GM19397 (cell line): ENCODE results near the gene MLLT6.
"Not testable (repeated sequence)": the region's sequence is repeated elsewhere in the genome, so short reads cannot be mapped to it uniquely, and the experiment has no call there.

ENCODE experiments used
- ATAC-seq: cut with Tn5 transposase; IDR thresholded peaks from one replicate; pipeline ENCODE4 v1.9.1; 2021; ENCODE audit warnings: mild to moderate bottlenecking, moderate library complexity; ENCODE audit not compliant: unreplicated experiment

MLLT6 gene

DNA sequence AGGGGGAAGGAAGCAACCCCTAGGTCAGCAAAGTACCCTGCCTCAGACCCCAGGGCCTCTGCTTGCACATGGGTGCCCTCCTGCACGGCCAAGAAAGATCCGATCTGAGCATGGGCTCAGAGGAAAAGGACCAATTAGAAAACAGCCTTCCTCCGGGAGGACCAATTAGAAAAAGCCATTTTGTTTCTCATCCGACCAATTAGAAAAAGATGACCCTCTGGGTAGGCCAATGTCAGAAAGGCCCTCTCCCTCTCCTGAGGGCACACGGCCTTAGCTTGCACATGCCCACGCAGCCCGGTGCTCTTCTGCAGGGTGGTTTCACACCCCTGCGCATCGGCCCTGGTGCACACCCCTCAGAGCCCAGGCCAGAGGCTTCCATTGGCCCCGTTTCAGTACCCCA, 20.0 kb downstream of the MLLT6 start:
- no peak for ATAC-seq

- ATAC-seq: not testable (repeated sequence)
Measured at GRCh38 chr17:38726145-38726544, 21.1 kb downstream of the MLLT6 start.

GRCh38 chr17:38727736-38728135, 22.7 kb downstream of the MLLT6 start:
- ATAC-seq: no peak

- ATAC-seq: no peak
Measured at GRCh38 chr17:38728290-38728831, 23.3 kb downstream of the MLLT6 start.

DNA sequence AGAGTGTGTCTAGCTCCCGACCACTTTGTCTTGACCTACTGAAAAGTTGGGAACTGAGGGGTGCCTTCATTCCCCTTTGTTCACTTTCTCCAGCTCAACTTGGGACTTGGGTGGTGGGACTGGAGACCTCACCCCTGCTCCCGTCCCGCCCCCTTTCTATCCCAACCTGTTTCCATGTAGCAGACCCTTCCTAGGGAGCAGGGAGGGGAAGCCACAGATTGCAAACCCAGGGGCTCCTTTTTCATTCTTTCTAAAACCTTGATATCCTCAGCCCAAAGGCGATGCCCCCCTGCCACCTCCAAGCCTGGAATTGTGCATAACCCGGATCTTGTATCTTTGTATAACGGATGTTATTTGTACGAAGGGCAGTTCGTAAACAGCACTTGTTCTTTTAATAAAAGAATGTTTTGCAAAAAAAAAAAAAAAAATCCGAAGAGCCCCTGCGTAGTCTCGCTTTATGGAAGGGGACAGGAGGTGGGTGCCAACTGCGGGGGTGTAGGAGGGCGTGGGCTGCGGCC, 24.4 kb downstream of the MLLT6 start:
- no peak for ATAC-seq

GRCh38 chr17:38729886-38730525, 24.9 kb downstream of the MLLT6 start, which contains the start of gene CISD3:
CISD3 (plus strand) TSS chr17:38730341; CDS start chr17:38730359, 18 bp downstream.
- ATAC-seq: peak; percentile 84

- no peak for ATAC-seq
Measured at GRCh38 chr17:38730526-38731379, 25.7 kb downstream of the MLLT6 start.

GRCh38 chr17:38731526-38732294, 26.6 kb downstream of the MLLT6 start:
- ATAC-seq: no peak

- ATAC-seq: no peak
Measured at GRCh38 chr17:38732376-38733281, 27.6 kb downstream of the MLLT6 start.

DNA sequence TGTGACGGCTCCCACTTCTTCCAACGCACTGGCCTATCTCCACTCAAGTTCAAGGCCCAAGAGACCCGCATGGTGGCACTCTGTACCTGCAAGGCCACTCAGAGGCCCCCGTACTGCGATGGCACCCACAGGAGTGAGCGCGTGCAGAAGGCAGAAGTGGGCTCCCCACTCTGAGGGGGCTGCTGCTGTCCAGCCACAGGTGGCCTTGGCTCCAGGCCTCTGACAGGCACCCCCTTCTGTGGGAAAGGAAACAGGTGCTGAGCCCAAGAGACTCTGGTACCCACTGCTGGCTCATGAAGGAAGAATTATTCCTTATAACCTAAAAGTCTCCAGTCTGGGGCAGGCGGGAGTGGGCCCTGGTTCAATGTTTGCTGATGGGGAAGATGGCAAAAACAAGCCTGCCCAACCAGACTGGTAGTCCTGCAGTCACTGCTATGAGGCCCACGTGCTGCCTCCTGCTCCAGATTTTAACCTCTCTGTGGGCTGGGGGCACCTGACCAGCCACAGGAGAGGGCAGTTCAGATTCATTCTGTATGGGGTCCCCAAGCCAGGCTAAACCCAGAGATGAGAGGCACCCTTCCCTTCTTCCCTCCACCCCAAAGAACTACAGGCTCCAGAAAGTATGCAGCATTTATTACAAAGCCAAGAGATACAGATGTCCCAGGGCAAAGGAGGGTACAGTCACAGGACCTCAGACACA, 28.4 kb downstream of the MLLT6 start:
- ATAC-seq: no peak

DNA sequence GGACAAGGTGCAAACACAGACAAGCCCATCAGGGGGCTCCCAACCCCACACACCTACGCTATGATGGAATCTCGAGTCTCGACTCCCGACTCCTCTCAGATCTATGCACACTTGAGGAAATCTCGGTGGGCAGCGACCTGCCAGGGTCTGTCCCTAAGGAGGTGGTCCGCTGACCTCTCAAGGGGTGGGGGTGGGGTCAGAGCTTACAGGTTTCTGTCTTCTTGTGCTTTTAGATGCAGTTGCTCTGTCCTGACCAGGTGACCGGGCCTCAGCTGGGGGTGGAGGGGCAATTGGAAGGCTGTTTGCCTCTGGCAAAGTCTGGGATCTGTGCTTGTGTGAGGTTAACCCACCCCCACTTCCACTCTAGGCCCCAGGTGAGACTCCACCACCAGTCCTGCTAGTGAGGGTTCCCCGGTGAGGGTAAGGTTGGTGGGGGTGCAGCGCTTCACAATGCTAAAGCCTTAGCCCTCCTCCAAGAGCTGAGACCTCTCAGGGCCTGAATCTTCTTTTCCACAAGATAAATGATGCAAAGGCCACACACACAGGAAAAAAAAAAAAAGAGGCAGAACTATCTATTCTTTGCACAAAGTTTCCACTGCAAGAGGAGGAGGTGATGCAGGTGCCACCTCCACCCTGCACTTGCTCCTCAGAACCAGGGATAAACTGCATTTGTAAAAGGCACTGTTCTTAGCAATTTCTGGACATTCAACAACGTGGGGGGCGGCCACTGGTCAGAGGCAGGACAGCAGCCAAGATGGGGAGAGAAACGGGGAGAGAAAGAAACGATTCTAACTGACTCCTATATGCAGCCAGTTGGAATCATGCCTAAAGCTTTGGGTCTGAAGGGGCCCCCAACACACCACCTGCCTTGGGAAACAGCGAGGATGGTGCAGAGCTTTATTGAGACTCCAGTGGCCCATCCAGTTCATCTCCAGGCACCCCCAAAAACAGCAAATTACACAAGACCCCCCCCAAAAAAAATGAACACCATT, 29.2 kb downstream of the MLLT6 start:
- ATAC-seq: no peak

DNA sequence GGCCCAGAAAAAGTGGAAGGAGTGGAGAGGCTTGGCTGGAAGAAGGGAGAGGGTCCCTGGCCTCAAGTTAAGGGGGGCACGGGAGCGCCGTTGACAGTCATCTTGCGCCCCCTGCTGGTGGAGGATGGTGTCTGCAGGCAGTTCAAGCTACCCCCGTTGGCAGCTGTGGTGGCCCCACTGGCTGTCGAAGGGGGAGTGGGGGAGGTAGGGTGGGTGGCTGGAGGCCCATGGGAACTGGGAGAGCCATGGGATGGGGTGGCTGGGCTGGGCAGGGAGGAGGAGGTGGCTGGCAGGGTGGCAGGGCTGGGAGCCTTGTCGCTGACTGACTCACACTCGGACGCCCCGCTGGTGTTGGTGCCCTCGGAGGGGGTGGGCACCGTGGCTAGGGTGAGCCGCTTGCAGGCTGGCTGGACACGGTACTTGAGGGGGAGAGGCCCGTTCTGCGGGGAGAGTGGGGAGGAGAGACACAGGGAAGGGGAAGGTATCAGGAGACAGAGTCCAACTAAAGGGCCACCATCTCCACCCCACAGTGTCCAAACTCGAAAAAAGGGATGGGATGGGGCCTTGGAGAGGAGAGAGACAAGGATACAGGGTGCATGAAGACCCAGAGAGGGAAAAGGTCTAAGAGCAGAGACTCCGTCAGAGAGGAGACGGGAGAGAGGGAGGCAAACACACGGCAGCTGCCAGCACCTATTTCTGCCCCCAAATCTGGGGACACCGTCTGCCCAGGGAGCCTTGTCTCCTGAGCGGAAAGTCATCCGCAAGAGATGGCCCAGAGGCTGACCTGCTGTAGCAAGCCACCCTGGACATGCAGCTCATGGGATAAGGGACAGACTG, 30.3 kb downstream of the MLLT6 start:
- ATAC-seq: no peak

- ATAC-seq: no peak
Measured at GRCh38 chr17:38738007-38738662, 33.1 kb downstream of the MLLT6 start.

DNA sequence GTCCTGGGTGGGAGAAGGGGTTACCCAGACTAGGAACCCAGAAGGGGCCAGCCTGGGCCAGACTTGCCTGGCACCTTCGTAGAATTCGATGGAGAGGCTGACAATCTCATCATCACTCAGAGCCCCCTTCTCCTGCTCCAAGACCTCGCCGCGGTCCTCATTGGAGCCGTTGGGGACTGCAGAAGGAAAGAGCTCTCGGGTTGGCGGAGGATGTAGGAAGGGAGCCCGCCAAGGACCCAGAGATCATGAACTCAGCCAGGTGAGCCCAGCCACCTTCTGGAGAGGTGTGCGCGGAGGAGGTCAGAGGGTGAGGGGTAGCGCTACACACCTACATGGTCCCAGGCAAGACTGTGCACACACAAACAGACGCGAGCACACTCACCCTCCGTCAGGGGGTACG, 33.6 kb downstream of the MLLT6 start:
- ATAC-seq: no peak

DNA sequence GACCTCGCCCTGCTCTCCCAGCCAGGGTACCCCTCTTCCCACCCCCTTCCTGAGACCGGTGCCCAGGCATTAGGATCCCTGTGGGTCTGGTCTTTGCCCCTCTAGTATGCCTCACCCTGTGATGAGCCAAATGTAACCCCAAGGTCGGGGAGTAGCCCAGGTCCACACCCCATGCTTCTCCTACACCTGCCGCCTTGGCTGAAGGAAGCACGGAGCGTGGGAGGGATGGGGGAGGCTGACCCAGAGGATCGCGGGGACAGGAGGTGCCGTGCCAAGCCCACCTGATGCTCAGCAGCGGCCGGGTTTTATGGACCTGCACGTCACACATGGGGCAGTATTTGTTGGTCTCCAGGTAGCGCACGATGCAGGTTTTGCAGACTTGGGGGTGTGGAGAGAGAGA, 34.2 kb downstream of the MLLT6 start:
- no peak for ATAC-seq

DNA sequence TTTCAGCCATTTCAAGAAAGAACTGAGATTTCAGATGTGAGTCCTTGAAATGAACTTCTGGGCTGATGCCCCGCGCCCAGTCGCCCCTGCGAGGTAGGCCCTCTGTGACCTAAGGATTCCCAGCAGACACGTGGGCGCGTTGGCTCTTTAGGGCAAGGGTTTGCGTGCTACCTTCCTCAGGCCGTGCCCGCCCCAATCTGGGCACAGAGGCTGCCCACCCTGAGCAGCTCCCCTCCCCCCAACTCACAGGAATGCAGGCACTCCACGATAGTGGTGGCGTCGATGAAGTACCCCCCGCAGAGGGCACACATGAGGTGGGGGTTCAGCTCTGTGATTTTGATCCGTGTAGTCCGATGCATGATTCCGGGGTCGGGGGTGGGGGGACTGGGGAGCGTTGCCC, 35.0 kb downstream of the MLLT6 start:
- ATAC-seq: no peak

- no peak for ATAC-seq
Measured at GRCh38 chr17:38740806-38741205, 35.7 kb downstream of the MLLT6 start.
